HuH-7 (cell line): ENCODE results near the gene PIK3R5.

ENCODE experiments used
- DNase-seq: peaks from one replicate; pipeline ENCODE4 v3.0.0; 2011; ENCODE audit warnings: low spot score

The PIK3R5 gene

DNA sequence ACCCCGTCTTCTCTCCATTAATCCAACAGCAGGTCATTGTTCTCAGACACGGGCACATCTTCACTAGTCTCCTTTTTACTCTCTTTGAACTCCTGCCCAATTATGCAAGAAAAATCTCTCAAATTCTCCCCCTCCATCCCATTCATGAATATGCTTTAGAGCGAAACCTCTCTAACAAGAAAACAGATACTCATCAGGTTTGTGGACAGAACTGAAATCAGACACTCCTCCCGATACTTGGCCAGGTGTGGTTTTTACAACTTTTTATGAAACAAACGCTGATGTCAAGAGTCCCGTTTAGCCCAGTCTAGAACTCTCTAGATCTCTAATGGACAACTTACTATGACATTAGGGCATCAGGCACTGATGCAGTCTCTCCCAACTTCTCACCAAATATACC, 40.9 kb downstream of the PIK3R5 start:
- no peak for DNase-seq

DNA sequence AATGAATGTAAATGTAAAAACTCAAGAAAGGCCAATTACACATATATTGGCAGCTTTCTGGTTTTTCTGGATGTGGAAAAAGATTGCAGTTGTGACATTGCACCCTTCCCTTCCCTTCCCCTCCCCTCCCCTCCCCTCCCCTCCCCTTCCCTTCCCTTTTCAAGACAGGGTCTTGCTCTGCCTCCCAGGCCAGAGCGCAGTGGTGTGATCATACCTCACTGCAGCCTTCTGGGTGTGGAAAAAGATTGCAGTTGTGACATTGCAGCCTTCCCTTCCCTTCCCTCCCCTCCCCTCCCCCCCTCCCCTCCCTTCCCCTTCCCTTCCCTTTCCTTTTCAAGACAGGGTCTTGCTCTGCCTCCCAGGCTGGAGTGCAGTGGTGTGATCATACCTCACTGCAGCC, 41.7 kb downstream of the PIK3R5 start:
- no peak for DNase-seq

DNA sequence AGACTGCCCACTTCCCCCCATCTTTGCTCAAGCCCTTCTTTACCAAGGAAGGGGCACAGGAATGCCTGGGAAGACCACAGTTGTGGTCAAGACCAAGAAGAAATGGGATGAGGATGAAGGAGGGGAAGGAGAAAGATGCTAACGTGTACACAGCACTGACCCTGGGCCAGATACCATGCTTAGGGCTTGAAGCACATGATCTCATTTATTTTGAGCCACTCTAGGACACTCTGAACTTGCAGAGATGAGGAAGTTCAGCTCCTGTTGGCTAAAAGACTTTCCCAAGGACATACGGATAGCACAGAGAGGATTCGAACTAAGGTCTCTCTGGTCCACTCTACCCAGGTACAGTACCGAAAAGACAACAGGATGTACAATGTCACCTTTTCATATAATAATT, 42.6 kb downstream of the PIK3R5 start:
- DNase-seq, result no peak

DNA sequence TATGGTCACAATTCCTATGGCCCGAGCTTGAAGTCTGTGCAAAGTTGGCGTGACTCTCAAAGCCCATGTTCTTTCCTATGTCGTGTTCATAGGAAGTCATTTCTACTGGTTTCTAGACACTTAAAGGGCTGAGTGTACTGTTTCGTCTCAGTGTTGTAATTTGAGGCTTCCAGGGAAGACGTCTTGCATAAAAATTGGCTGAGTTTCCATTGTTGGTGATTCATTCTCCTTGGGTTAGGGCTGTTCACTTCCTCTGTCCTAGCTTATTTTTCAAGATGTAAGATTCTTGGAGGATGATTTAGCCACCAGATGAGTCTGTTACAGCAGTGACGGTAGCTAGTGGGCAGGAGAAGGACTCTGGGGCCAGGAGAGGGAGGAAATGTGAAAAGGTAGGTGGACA, 43.1 kb downstream of the PIK3R5 start:
- DNase-seq, result no peak

- DNase-seq, result no peak
These were observed 44.4 kb downstream of the PIK3R5 start for GRCh38 chr17:8921147-8921546.

DNA sequence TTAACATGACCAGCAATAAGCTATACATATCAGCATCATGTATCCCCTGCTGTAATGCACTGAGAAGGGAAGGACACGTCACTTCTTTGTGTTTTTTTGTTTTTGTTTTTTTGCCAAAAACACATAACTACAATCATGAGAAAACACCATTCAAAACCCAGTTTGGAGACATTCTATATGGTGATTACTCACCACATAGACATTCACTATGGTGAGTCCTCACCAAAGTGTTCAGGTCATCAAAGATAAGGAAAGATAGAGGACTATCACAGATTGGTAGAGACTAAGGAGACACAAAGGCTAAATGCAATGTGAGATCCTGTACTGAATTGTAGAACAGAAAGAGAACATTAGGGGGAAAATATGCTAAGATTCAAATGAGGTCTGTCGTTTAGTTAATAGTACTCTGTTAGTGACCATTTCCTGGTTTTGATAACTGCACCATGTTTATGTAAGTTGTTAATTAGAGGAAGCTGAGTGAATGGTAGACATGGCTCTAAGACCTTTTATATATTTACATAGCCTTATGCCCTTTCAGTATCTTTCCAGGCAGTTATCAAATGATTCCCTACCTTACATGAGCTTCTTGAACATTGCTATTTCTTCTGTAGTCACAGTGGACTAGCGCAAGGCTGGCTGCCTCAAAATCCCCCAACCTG, 46.6 kb downstream of the PIK3R5 start:
- no peak for DNase-seq

DNA sequence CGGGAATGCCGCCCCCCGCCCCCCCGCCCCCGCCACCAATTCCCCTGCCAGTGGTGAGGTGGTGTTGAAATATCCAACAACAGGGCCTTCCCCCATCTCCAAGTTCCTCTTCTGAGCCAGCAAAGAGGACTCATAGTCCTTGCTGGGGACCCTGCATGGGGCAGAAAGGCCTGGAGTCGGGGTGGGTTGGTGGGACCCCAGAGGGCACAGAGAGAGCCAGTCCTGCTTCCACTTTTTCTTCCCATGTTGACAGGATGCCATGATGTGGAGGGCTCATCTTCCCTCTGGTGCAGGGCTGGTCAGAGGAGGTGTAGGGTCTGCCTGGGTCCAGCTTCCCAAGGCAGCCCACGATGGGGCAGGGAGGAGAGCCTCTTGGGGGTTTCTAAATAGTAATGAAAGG, 49.0 kb downstream of the PIK3R5 start:
- no peak for DNase-seq

DNA sequence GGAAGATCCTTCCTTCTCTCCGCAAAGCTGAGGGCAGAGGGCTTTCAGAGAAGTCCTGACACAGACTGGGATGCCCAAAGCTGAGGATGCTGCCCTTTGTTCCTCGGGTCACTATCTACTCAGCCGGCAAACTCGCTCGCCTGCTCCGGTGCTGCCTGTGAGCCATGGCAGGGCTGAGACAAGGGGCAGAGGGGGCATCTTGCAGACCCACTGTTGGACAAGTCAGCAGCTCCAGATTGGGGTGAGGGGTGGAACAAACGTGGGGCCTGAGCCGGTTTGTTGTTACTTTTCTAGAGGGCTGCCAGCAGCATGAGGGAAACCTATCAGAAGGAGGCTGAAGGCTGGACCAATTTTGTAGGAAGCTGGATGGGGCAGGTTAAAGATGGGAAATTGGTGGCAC, 51.0 kb downstream of the PIK3R5 start:
- no peak for DNase-seq

DNA sequence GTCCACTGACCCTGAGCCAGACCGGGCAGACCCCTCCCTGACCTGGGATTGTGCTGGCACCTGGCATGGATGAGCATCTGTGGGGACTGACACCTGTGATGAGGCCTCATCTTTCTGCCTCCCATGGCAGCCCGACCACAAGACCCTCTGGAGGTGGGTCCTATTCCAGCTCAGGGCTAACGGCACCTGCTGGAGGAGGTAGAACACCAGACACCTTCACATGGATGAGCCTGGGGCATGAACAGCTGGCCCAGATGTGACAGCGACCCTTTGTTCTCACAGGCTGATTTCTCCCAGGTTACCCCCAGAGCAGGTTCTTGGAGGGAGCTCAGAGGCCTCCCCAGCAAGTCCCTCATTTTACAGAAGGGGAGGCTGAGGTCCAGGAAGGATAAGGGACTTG, 51.6 kb downstream of the PIK3R5 start:
- no peak for DNase-seq

GRCh38 chr17:8913091-8913490, 52.4 kb downstream of the PIK3R5 start:
- no peak for DNase-seq

DNA sequence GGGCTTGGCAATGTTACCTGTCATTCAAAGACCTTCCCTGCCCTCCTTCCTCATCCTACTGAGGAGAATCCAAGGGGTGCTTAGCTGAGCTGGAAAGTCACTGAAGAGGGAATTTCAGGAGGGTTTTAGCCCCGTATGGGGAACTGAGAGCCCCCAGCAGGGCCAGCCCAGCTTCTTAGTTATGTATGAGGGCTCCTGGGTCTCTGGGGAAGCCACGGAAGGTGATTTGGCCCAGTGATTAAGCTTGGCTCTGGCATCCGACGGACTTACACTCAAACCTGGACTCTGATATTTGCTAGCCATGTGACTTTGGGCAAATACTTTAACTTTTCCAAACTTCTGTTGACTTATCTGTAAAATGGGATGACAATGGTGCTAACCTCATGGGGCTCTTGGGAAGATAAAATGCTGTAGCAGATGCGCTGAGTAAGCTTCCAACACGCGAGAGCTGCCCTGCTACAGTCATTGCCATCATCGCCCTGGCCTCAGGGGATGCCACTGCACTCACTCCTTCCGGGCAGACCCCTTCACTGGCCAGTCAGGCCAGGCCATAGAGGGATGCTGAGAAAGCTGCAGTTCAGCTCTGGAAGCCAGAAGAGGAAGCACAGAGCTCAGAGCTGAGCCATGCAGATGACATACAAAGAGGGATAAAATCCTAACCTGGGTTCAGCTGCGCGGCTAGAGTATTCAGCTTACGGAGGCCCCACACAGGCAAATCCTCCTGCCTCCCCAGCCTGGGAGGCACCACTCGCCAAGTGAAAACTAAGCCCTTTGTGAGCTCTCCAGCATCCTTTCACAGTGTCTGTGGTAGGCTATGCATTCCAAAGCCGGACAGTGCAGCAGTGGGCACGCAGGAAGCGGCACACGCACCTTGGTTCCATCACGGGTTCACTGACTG, 53.2 kb downstream of the PIK3R5 start:
- DNase-seq, result no peak

GRCh38 chr17:8910969-8911604, 54.4 kb downstream of the PIK3R5 start:
- DNase-seq, result no peak

- no peak for DNase-seq
These were observed 55.8 kb downstream of the PIK3R5 start for GRCh38 chr17:8909586-8910270.

DNA sequence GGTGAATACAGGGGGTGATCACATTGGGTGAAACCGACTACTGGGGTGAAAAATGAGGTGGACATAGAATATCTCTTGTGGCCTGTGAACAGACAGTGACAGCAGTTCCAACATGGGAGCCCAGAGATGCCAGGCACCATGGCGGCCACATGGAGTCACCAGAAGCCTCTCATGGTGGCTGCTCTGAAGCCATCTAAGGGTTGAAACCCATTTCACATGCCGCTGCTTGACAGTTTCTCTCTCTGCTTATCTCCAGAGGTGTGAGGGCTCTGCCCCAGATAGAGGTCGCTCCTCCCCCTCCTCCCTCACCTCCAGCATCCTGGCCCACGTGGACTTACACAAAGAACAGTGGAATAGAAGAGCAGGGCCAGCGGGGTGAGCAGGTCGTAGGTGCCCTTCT, 60.2 kb downstream of the PIK3R5 start:
- DNase-seq, result no peak

- no peak for DNase-seq
These were observed 60.8 kb downstream of the PIK3R5 start for GRCh38 chr17:8904686-8905085.

- no peak for DNase-seq
These were observed 61.3 kb downstream of the PIK3R5 start for GRCh38 chr17:8904201-8904600.

- DNase-seq, result no peak
These were observed 64.6 kb downstream of the PIK3R5 start for GRCh38 chr17:8900626-8901585.

DNA sequence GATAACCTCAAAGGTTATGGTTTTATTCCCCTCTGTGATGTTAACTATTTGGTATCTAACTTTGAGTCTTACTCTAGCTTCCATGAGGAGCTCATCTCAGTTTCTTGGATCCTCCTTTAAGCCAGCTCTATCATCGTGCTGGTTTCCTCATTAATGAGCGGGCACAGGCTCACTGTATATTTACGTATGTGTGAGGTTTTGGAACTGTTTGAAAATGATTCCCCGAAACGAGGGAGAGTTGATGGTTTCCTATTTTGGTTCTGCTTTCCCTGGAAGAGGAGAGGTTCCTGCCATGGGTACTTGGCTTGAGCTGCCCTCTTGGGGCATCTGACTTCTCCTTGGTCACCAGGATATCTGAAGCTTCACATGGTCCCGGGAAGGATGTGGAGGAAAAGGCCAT, 65.3 kb downstream of the PIK3R5 start:
- no peak for DNase-seq

GRCh38 chr17:8898636-8899035, 66.9 kb downstream of the PIK3R5 start:
- DNase-seq, result no peak

DNA sequence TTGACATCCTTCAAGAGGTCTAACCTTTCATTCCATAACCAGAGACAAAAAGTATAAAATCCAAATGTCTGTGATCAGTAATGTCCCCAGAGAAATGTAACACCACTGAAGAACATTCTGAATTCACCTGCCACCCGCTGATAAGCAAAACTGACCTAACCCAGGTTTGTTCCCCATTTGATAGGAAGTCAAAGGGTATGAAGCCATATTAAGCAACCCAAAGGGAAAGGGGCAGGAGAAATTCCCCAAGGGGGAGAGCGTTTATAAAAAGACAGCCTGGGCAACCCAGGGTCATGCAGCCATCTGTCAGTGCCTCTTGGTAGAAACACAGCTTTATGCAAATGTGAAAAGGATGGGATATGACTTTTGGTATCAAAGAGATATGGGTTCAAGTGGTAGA, 67.4 kb downstream of the PIK3R5 start:
- no peak for DNase-seq
